Fibroblast of skin of abdomen (primary cell): Measurements from ENCODE around the gene USP40.

ENCODE experiments used
- DNase-seq: peaks from one replicate; pipeline ENCODE4 v3.0.0-alpha.2; 2013

Gene USP40

GRCh38 chr2:233443511-233444183, 122.9 kb downstream of the USP40 start:
- DNase-seq, result peak; percentile 61

- no peak for DNase-seq
These were observed 124.6 kb downstream of the USP40 start for GRCh38 chr2:233442028-233442310.

DNA sequence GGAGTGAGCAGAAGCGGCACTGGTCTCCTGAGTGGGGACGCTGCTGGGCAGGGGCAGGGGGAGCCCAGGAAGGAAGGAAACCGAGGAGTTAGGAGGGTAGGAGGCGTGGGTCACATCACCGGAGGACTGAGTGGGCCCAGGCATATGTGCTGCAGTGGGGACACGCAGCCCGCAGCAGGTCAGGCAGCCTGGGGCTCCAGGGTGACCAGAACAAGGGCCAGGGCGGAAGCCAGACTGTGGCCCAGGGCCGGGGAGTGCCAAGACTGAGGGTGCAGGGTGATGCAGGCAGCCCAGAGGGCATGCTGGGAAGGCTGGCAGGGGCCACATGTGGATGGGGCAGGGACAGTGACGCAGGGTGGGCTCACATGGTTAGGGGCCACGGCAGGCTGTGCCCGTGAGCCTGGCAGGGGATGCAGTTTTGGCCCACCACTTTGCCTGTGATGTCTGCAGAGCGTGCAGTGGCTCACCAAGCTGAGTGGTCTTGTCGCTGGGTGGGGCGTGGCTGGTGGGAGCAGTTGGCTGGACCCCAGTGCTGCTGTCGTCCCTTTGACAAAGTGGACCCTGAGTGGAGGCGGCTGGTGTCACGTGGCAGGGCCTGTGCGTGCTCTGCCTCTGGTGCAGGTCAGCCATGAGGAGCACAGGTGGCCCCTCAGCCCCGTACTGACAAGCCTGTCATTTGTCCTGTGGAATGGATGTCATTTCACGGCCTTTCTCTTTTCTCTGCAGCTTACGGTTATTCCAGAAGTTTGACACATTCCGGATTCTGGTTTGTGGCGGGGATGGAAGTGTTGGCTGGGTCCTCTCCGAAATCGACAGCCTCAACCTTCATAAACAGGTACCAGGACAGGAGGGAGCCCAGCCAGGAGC, 125.2 kb downstream of the USP40 start:
- DNase-seq, result no peak

GRCh38 chr2:233440714-233441113, 125.9 kb downstream of the USP40 start:
- DNase-seq, result no peak

- DNase-seq, result no peak
These were observed 126.3 kb downstream of the USP40 start for GRCh38 chr2:233440314-233440713.

DNA sequence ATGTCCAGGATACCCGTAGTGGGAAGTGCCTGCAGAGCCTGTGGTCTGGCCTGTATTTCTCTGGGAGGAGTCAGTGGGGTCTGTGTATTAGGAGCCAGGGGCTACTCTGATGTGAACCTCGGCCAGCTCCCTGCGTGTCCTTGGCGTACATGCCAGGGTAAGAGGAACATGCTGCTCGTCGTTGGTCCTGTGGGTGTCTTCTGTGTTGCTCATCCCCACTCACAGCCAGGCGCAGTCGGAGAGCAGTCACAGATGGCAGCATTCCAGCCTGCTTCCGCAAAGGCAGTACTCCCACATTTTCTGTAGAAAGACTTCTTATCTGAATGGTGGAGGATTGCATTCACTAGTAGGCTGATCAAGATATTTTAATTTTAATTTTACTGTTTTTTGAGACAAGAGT, 127.4 kb downstream of the USP40 start:
- no peak for DNase-seq

DNA sequence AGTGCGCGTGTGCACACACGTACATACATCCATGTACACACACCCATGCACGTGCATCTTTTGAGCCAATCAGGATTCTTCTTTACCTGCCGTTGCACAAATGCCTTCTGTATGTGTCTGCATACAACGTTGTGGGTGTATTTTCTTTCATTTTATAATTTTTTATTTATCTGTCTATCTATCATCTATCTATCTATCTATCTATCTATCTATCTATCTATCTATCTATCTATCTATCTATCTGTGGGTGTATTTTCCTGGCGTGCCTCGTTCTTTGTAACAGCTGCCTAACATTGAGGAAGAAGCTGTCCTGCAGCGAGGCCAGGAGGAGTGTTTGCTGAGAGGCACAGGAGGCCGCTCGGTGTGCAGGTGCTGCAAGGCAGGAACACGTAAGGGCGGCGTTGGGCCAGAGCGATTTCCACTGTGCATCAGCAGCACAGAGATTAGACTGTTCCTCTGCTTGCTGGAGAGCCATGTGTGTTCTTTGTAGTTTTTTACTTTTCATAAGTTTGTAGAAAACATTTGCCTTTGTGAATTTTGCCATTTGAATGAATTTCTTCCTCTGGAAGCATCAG, 127.9 kb downstream of the USP40 start:
- no peak for DNase-seq

DNA sequence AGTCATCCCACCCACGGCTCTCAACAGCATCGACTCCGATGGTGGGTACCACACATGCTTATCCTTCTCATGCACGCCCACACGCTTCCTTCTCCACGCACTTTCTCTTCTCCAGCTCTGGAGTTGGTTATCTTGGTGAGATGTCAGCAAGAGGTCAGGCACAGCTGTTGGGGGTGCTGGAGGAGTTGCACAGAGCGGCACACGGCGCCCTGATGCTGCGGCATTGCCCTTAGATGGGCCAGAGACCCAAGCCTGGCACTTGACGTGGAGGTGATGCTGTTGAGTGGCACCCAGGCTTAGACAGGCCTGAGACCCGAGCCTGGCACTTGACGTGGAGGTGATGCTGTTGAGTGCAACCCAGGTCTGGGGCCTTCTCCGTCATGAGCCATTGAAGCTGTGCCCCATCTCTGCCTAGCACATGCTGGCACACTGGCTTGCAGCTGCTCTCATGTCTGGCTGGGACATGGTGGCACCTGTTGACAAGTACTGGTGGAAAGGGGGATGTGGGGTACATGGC, 129.1 kb downstream of the USP40 start:
- DNase-seq, result no peak

DNA sequence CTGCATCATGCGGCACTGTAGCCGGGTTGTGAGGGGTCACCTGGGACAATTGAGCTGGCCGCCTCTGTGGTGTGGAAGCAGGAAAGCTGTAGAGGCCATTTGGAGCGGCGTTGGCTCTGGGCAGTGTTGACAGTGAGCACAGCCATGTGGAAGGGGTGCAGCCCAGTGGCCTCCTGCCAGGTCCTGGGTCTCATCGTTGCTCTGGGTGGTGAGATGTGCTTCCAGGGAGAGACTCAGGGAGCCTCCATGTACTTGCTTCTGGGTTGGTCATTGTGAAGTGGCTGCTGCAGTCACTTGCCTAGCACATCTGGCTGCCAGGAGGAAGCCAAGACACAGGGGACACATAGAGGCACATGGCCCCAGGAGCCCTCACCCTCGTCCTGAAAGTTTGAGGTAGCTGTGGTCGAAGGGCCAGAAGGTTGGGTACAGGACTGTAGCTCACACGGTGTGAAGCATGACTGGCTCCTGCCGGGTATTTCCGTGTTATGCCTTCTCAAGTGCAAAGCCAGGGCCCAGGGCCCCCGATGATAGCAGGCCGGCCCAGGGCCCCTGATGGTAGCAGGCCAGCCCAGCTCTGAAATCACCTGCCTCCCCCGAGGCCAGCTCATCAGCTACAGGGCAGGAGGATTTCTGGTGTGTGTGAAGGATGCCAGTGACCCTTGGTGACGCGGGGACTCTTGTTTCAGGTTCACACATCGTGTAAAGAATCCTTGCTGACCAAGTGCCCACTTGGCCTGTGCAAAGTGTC, 129.7 kb downstream of the USP40 start:
- DNase-seq, result no peak

GRCh38 chr2:233436191-233436581, 130.4 kb downstream of the USP40 start:
- no peak for DNase-seq

DNA sequence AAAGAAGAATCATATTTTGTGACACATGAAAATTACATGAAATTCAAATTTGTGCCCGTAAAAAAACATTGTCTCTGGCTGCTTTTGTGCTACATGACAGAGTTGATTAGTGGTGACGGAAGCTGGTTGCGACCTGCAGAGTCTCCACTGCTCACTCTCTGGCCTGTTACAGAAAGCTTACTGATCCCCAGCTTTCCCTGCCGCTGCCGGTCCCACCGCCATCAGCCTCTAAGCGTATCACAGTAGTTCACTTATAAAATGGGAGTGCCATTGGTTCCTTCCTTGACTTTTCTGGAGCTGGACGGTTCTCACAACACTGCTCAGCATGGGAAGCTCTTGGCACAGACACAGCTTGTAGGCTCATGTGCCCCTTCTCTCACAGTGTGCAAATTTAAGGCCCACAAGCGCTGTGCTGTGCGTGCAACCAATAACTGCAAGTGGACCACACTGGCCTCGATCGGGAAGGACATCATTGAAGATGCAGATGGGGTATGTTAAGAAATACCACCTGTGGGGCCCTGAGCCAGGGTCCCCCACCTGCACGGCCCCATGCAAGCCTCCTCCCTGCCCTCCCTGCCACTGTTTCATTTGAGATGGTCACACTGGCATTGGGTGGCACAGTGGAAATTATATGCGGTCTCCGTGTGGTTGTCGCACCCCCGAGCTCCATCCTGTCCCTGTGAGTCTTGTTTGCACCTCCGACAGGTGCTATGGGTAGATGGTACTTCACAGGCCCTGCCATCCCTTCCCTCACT, 131.0 kb downstream of the USP40 start:
- DNase-seq, result no peak

DNA sequence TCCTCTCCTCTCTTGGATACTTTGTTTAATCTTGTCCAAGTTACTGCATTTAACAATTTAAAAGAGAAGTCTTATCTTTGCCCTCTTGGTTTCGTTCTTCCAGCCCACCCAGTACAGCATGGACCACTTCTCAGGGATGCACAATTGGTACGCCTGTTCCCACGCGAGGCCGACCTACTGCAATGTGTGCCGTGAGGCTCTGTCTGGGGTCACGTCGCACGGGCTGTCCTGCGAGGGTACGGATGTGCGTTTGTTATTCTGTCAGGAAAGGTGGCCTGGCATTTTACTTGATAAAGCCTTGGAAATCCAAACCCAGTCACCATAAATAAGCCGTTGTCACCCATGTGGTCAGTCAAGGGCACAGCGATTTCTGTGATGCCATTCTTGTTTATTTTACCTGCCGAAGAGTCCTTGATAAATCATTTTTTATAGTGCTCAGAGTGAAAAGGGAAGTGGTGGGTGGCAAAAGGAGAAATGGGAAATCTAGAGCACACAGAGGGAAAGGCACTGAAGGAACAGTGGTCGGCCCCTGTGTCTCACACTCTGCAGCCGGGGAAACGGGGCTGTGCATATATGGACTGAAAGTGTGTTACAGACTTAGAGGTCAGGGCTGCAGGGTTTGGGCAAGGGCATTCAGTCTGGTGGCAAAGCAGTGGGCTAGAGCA, 131.8 kb downstream of the USP40 start:
- DNase-seq, result no peak

- no peak for DNase-seq
These were observed 132.8 kb downstream of the USP40 start for GRCh38 chr2:233433794-233434193.

GRCh38 chr2:233433029-233433428, 133.6 kb downstream of the USP40 start:
- DNase-seq, result no peak

- no peak for DNase-seq
These were observed 135.9 kb downstream of the USP40 start for GRCh38 chr2:233430651-233431050.

DNA sequence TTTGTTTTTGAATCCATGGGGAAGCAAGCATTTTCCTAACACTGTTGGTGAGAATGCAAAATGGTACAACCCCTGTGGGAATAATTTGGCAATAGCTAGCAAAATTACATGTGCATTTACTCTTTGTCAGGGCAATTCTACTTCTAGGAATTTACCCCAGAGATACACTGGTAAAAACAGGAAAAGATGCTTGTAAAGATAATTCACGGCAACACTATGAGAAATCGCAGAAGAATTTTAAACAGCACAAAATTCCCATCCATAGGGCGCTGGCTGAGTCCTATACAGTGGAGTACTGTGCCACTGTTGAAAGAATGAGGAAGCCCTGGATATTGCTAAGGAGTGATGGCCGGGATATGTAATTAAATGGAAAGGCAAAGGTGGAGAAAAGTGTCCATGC, 136.5 kb downstream of the USP40 start:
- peak; percentile 36 for DNase-seq

DNA sequence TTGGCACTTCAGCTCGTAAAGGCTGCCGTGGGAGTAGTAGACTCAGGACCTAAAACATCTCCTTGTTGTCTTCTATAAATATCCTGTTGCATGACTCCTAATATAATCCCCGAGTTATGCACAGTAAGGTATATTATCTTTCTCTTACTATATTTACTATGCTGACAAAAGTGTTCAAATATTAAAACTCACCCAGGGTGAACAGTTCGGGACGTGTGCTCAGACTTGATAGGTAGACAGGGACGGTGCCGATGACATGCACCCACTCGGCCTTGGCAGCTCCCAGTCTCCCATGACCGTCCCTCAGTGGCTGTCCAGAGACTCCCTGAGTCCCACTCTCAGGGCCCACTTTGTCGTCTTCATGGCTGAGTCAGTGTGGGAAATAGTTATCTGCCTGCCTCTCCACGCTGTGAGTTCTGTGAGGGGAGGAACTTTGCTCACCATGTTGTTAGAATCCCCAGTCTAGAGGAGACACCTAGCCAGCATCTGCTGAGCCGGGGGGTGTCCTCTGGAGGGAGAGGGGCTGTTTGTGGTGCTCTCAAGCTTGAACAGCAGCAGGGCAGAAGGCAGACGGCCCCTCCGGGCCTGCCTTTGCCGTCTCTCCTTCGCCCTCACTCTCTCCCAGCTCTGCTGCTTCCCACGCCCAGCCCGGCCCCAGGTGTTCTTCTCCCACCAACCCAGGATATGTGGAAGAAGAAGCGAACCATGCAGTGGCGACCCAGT, 137.2 kb downstream of the USP40 start:
- DNase-seq, result no peak

- no peak for DNase-seq
These were observed 138.1 kb downstream of the USP40 start for GRCh38 chr2:233428438-233428837.

DNA sequence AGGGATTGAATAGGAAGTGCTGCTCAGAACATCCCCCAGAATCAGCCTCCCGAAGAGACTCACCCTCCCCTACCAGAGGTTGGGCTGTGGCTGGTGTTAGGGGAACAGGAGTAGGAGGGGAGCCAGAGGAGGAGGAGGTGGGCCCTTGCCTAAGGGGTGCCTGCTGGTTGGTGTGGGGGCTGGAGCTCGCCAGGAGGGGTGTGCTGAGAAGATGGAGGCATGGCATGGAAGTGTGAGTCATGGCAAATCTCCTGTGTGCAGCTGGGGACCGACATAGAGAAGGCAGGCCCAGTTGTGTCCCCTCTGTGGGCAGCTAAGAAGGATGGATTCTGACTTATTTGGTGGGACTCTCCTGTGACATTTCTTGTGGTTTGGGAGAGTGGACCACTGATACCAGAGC, 138.6 kb downstream of the USP40 start:
- no peak for DNase-seq

GRCh38 chr2:233426619-233427342, 139.8 kb downstream of the USP40 start:
- DNase-seq, result peak; percentile 80
